ENCODE measurements around the gene FLT1. TPM values are rescaled to one million over a fixed set of nuclear protein-coding genes. Genes with fewer than 3 reads are reported as not detected.
A peak's percentile ranks its signal among the peaks of the same experiment; 100 is the strongest.

The FLT1 gene
- total RNA-seq, 2 experiments from 2014 or later, result 1.6 to 2.5 TPM

DNA sequence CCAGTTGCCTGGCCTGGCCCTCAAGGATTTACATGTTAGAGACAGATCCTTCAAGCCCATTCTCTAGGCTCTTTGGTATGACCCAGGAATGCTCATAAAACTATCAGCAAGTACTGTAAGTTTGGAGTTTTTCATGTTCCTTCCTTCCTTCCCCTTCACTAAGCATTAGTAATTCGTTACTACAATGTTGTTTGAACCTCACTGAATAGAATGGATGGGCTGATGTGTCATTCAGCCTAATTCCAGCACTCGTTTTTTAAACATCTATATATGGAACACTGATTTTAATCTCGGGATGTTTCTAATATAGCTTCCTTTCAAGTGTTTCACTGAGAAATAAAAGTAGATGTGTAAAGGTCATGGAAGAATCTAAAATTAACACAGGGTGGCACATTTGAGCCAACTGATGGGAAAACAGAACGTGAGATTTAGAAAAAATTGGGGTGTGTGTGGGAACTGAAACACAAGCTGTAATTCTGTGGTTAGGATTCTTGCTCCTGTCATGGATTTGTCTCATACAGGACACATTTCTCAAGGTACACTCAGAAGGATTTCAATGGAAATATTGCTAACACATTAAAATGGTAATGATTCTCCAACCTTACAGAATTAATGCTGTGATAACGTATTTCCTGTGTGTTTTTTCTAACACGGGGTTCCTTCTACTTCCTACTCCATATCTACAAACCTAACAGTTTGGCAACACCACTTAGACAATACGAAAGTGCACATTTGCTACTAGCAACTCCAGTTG lies 93.4 kb downstream of the FLT1 start:
- H2AFZ ChIP-seq (ENCODE audit: low read length), result peak overlapping the region; percentile 30; the same call in 1 of the 2 replicates

DNA sequence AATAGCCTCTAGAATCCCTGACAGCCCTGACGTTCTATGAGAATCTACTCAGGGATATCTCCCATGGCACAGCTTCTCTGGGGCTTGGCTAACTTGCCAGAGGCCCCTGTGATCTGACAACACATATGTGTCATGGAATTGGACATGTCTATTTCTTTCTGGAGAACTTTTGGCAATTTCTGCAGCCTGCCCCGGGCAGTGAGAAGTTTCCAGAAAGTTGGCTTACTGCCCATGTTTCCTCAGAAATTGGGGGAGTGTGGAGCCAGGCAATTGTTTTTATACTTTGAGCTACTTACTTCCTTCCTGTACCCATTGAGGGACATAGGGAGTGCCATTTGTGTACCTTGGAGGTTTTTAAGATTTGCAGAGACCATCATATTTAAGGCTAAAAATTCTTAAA lies 98.9 kb downstream of the FLT1 start:
- ChIA-PET POLR2A (interaction anchor here (0.5 to 1.2 kb wide), 2 partner anchors 9 to 14 kb away, joined by 3 to 7 read pairs; no protein-coding TSS in a partner anchor), CTCF (ENCODE audit: unreplicated experiment) (no interaction called here)
- Histone ChIP-seq H3K27ac (ENCODE audit: low read depth, low read length, poor library complexity, severe bottlenecking) (no peak overlapping the region), H3K79me2 (ENCODE audit: insufficient read depth, low read depth, low read length) (no peaks in the 10 kb centered on the region), H4K20me1 (ENCODE audit: insufficient read depth, low read length) (no peaks in the 10 kb centered on the region), H3K4me3 (ENCODE audit: low read depth, low read length, poor library complexity, severe bottlenecking) (no peak overlapping the region), H3K36me3 (ENCODE audit: insufficient read depth, low read length) (no peaks in the 10 kb centered on the region), H3K4me2 (ENCODE audit: low read length) (no peak overlapping the region), H3K9me3 (ENCODE audit: low read length) (no peaks in the 10 kb centered on the region), H3K9me2 (ENCODE audit: insufficient read depth, low read length) (no peaks in the 10 kb centered on the region), H3K4me1 (ENCODE audit: insufficient read depth, low read length, poor library complexity, severe bottlenecking) (no peaks in the 10 kb centered on the region), H2AFZ (ENCODE audit: low read length) (no peak overlapping the region)
- DNase-seq (ENCODE audit: low spot score), result no peak
- intact Hi-C loops (cut with micrococcal nuclease; ENCODE audit: unreplicated experiment), result no loop called here
- TF ChIP-seq, protein P1, sequence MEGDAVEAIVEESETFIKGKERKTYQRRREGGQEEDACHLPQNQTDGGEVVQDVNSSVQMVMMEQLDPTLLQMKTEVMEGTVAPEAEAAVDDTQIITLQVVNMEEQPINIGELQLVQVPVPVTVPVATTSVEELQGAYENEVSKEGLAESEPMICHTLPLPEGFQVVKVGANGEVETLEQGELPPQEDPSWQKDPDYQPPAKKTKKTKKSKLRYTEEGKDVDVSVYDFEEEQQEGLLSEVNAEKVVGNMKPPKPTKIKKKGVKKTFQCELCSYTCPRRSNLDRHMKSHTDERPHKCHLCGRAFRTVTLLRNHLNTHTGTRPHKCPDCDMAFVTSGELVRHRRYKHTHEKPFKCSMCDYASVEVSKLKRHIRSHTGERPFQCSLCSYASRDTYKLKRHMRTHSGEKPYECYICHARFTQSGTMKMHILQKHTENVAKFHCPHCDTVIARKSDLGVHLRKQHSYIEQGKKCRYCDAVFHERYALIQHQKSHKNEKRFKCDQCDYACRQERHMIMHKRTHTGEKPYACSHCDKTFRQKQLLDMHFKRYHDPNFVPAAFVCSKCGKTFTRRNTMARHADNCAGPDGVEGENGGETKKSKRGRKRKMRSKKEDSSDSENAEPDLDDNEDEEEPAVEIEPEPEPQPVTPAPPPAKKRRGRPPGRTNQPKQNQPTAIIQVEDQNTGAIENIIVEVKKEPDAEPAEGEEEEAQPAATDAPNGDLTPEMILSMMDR (conservative IDR thresholded peaks at IDR 0.05; ENCODE audit: low read length), result no peak
- no peak for TF ChIP-seq EZH2phosphoT487 (IDR thresholded peaks at IDR 0.05; ENCODE audit: borderline replicate concordance, low read depth, low read length)
- BruUV-seq (replicated peaks), result no TSS peak

More for the DNA sequence above, 93.4 kb downstream of the FLT1 start:
- intact Hi-C loops (cut with micrococcal nuclease; ENCODE audit: unreplicated experiment), result no loop called here
- POLR2A ChIA-PET, result no interaction called here
- no peak for DNase-seq (ENCODE audit: low spot score)
- no peak for TF ChIP-seq EZH2phosphoT487 (IDR thresholded peaks at IDR 0.05; ENCODE audit: borderline replicate concordance, low read depth, low read length)
- TF ChIP-seq, protein P1 (conservative IDR thresholded peaks at IDR 0.05; ENCODE audit: low read length), result no peak
- H3K4me3 ChIP-seq (ENCODE audit: low read depth, low read length, poor library complexity, severe bottlenecking), result no peak overlapping the region
- no peaks in the 10 kb centered on the region for H3K79me2 ChIP-seq (ENCODE audit: insufficient read depth, low read depth, low read length)
- no peaks in the 10 kb centered on the region for H3K9me2 ChIP-seq (ENCODE audit: insufficient read depth, low read length)
- H3K27ac ChIP-seq (ENCODE audit: low read depth, low read length, poor library complexity, severe bottlenecking), result no peak overlapping the region
- H4K20me1 ChIP-seq (ENCODE audit: insufficient read depth, low read length), result no peaks in the 10 kb centered on the region
- CTCF ChIA-PET (ENCODE audit: unreplicated experiment), result no interaction called here
- no peaks in the 10 kb centered on the region for H3K36me3 ChIP-seq (ENCODE audit: insufficient read depth, low read length)
- BruUV-seq (replicated peaks), result no TSS peak
- H3K9me3 ChIP-seq (ENCODE audit: low read length), result no peaks in the 10 kb centered on the region
- no peak overlapping the region for H3K4me2 ChIP-seq (ENCODE audit: low read length)
- H3K4me1 ChIP-seq (ENCODE audit: insufficient read depth, low read length, poor library complexity, severe bottlenecking), result no peaks in the 10 kb centered on the region

GRCh38 chr13:28394422-28394821 lies 100.5 kb downstream of the FLT1 start:
- CTCF ChIA-PET (ENCODE audit: unreplicated experiment), result no interaction called here
- no peak for DNase-seq (ENCODE audit: low spot score)
- Histone ChIP-seq H3K9me2 (ENCODE audit: insufficient read depth, low read length) (no peaks in the 10 kb centered on the region), H3K27ac (ENCODE audit: low read depth, low read length, poor library complexity, severe bottlenecking) (no peak overlapping the region), H3K36me3 (ENCODE audit: insufficient read depth, low read length) (no peaks in the 10 kb centered on the region), H3K4me1 (ENCODE audit: insufficient read depth, low read length, poor library complexity, severe bottlenecking) (no peaks in the 10 kb centered on the region), H2AFZ (ENCODE audit: low read length) (no peak overlapping the region), H3K79me2 (ENCODE audit: insufficient read depth, low read depth, low read length) (no peaks in the 10 kb centered on the region), H4K20me1 (ENCODE audit: insufficient read depth, low read length) (no peaks in the 10 kb centered on the region), H3K4me2 (ENCODE audit: low read length) (no peak overlapping the region), H3K9me3 (ENCODE audit: low read length) (no peaks in the 10 kb centered on the region), H3K4me3 (ENCODE audit: low read depth, low read length, poor library complexity, severe bottlenecking) (no peak overlapping the region)
- intact Hi-C loops (cut with micrococcal nuclease; ENCODE audit: unreplicated experiment), result no loop called here
- no TSS peak for BruUV-seq (replicated peaks)
- TF ChIP-seq, protein P1 (conservative IDR thresholded peaks at IDR 0.05; ENCODE audit: low read length), result no peak
- TF ChIP-seq EZH2phosphoT487 (IDR thresholded peaks at IDR 0.05; ENCODE audit: borderline replicate concordance, low read depth, low read length), result no peak
- POLR2A ChIA-PET, result interaction anchor here (1.2 kb wide), 1 partner anchor 20 kb away, joined by 4 read pairs; no protein-coding TSS in a partner anchor

Data from OCI-LY7 (cell line).